Dedifferentiated amniotic fluid mesenchymal stem cell (primary cell): ENCODE results near the gene FTSJ3.
"Not testable (repeated sequence)": the region's sequence is repeated elsewhere in the genome, so short reads cannot be mapped to it uniquely, and the experiment has no call there.

ENCODE experiments used
- DNase-seq: peaks from one replicate; pipeline ENCODE4 v3.0.0-alpha.2; 2016; ENCODE audit errors: extremely low spot score

The FTSJ3 gene

GRCh38 chr17:63827002-63827800, at the start of gene FTSJ3, which contains the start of gene PSMC5:
Gene FTSJ3, minus strand, starts transcription at chr17:63827663. Its CDS starts 761 bp downstream, at chr17:63826902.
Gene PSMC5, plus strand, starts transcription at chr17:63827431. Its CDS starts 60 bp downstream, at chr17:63827491.
- DNase-seq = peak; percentile 94

GRCh38 chr17:63874693-63875092, 47.2 kb upstream of the FTSJ3 start:
- not testable (repeated sequence) for DNase-seq

GRCh38 chr17:63874061-63874626, 46.7 kb upstream of the FTSJ3 start:
- not testable (repeated sequence) for DNase-seq

GRCh38 chr17:63873577-63873976, 46.1 kb upstream of the FTSJ3 start, which contains the start of gene CSH2:
Gene CSH2, minus strand, starts transcription at chr17:63873677. Its CDS starts 63 bp downstream, at chr17:63873614.
- DNase-seq = not testable (repeated sequence)

- DNase-seq = not testable (repeated sequence)
Observed at GRCh38 chr17:63871646-63872365, 44.3 kb upstream of the FTSJ3 start.

- peak; percentile 27 for DNase-seq
Observed at GRCh38 chr17:63870292-63870665, 42.8 kb upstream of the FTSJ3 start.

GRCh38 chr17:63869491-63870291, 42.2 kb upstream of the FTSJ3 start:
- not testable (repeated sequence) for DNase-seq

- not testable (repeated sequence) for DNase-seq
Observed at GRCh38 chr17:63866625-63867024, 39.2 kb upstream of the FTSJ3 start.

- DNase-seq = no peak
Observed at GRCh38 chr17:63859257-63859656, 31.8 kb upstream of the FTSJ3 start.

GRCh38 chr17:63856425-63856824, 29.0 kb upstream of the FTSJ3 start:
- DNase-seq = not testable (repeated sequence)

GRCh38 chr17:63855185-63855584, 27.7 kb upstream of the FTSJ3 start:
- no peak for DNase-seq

- no peak for DNase-seq
Observed at GRCh38 chr17:63854709-63855108, 27.2 kb upstream of the FTSJ3 start.

GRCh38 chr17:63853260-63853659, 25.8 kb upstream of the FTSJ3 start:
- no peak for DNase-seq

- DNase-seq = no peak
Observed at GRCh38 chr17:63850401-63850800, 22.9 kb upstream of the FTSJ3 start.

GRCh38 chr17:63848834-63849689, 21.6 kb upstream of the FTSJ3 start:
- peak; percentile 60 for DNase-seq

- no peak for DNase-seq
Observed at GRCh38 chr17:63847525-63848249, 20.2 kb upstream of the FTSJ3 start.

GRCh38 chr17:63845509-63845908, 18.0 kb upstream of the FTSJ3 start:
- DNase-seq = no peak

GRCh38 chr17:63843910-63844677, 16.6 kb upstream of the FTSJ3 start:
- DNase-seq = no peak

GRCh38 chr17:63843387-63843888, 16.0 kb upstream of the FTSJ3 start:
- not testable (repeated sequence) for DNase-seq
